Testis (tissue), 2 donors: ENCODE measurements around the gene CCDC81.

ENCODE experiments used
- CTCF ChIP-seq, 3 experiments: fragments of 450-650 bp in 2 of 3; fragments of 200-600 bp in 1 of 3; sonication (generic) in 1 of 3; IDR thresholded peaks; one replicate each; pipeline ENCODE4 v1.5.1; 2016 to 2019; ENCODE audit warnings: antibody characterized with exemption in 3 of 3, mild to moderate bottlenecking in 2 of 3, moderate library complexity in 1 of 3
- POLR2A ChIP-seq: fragments of 450-650 bp; IDR thresholded peaks from one replicate; pipeline ENCODE4 v1.6.1; 2017; ENCODE audit warnings: antibody characterized with exemption, mild to moderate bottlenecking, moderate library complexity

DNA sequence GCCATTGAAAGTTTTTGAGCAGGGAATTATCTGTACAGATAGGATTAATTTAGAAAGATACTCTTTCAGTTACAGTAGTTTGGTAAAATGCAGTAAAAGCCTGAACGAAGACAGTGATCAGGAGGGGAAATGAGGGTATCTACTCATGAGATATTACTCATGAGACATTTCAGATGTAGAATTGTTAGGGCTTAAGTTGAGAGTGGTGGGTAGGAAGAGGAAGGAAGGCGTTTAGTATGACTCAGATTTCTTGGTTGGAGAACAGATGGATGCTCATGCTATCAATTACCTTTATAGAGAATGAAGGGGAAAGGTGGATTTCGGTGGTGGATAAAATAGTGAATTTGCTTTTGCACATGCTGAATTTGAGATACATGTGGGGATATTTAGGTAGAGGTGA, 15.8 kb downstream of the CCDC81 start:
- no peak for TF ChIP-seq CTCF (IDR thresholded peaks at IDR 0.05)
- no peak for TF ChIP-seq POLR2A
